ENCODE results near the gene GAPDHS. TPM values are rescaled to one million over a fixed set of nuclear protein-coding genes. Genes with fewer than 3 reads are reported as not detected.
A peak's percentile ranks its signal among the peaks of the same experiment; 100 is the strongest.

The GAPDHS gene
- total and polyA plus RNA-seq, 7 experiments from 2014 or later = not detected

DNA sequence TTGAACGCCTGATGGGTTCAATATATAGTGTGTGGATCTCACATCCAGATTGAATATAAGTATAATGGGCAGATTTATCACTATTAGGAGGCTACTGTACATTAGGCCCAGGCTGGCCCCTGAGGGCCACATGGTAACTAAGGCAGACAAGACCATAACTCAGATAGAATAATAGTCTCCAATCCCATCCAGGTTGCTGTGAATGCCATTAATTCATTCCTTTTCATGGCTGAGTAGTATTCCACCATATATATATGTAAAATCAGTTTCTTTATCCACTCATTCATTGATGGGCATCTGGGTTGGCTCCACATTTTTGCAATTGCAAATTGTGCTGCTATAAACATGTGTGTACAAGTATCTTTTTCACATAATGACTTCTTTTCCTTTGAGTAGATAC is 44.7 kb downstream of the GAPDHS start:
- peaks cover 4 to 22% (median 9%) of the 10 kb centered on the region in 5 donors for H3K27me3 Mint-ChIP-seq
- H3K36me3 ChIP-seq (ENCODE audit: control insufficient read depth in 2 of 3, insufficient read depth in 3 of 3, low read length in 3 of 3) = no peaks in the 10 kb centered on the region
- H3K9me3 Mint-ChIP-seq = peaks cover 0 to 47% (median 24%) of the 10 kb centered on the region in 11 donors
- intact Hi-C loops (cut with micrococcal nuclease) = no loop called here
- POLR2A ChIA-PET = no interaction called here
- no peak overlapping the region for H3K4me3 Mint-ChIP-seq
- CTCF ChIA-PET = no interaction called here
- no peaks in the 10 kb centered on the region for H3K27me3 ChIP-seq (ENCODE audit: control insufficient read depth in 2 of 2, insufficient read depth in 2 of 2, low read length in 2 of 2)
- H3K27ac Mint-ChIP-seq = no peak overlapping the region
- H3K9me3 ChIP-seq (ENCODE audit: control insufficient read depth in 2 of 3, low read length in 3 of 3) = peaks cover 0 to 20% (median 0%) of the 10 kb centered on the region in 3 experiments
- H3K4me3 ChIP-seq (ENCODE audit: low read length) = no peak overlapping the region
- ATAC-seq (no peak), DNase-seq (no peak)
- H3K36me3 Mint-ChIP-seq = peaks cover 4 to 27% (median 18%) of the 10 kb centered on the region in 5 donors
- no peaks in the 10 kb centered on the region for H3K4me1 ChIP-seq (ENCODE audit: control insufficient read depth in 2 of 2, insufficient read depth in 2 of 2, low read length in 2 of 2)
- no peak overlapping the region for H3K27ac ChIP-seq (ENCODE audit: low read depth, low read length)
- H3K4me1 Mint-ChIP-seq = no peaks in the 10 kb centered on the region

DNA sequence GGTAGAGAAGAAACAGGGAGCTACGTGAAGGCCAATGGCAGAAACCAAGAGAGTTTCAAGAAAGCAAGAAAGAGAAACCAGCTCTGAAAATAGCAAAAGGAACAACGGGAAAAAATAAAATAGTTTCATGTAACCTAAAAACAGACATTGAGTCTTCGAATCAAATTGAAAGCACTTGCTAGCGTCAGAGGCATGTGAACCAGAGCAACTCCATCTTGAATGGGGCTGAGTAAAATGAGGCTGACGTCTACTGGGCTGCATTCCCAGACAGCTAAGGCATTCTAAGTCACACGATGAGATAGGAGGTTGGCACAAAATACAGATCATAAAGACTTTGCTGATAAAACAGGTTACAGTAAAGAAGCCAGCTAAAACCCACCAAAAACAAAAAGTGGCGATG is 45.5 kb downstream of the GAPDHS start:
- CTCF ChIA-PET = no interaction called here
- H3K4me1 Mint-ChIP-seq = no peaks in the 10 kb centered on the region
- Histone ChIP-seq H3K27me3 (ENCODE audit: control insufficient read depth in 2 of 2, insufficient read depth in 2 of 2, low read length in 2 of 2) (no peaks in the 10 kb centered on the region), H3K4me3 (ENCODE audit: low read length) (no peak overlapping the region), H3K4me1 (ENCODE audit: control insufficient read depth in 2 of 2, insufficient read depth in 2 of 2, low read length in 2 of 2) (no peaks in the 10 kb centered on the region), H3K9me3 (ENCODE audit: control insufficient read depth in 2 of 3, low read length in 3 of 3) (peaks cover 0 to 20% (median 0%) of the 10 kb centered on the region in 3 experiments), H3K27ac (ENCODE audit: low read depth, low read length) (no peak overlapping the region), H3K36me3 (ENCODE audit: control insufficient read depth in 2 of 3, insufficient read depth in 3 of 3, low read length in 3 of 3) (no peaks in the 10 kb centered on the region)
- peaks cover 4 to 25% (median 9%) of the 10 kb centered on the region in 5 donors for H3K27me3 Mint-ChIP-seq
- POLR2A ChIA-PET = no interaction called here
- DNase-seq (no peak), ATAC-seq (no peak)
- H3K4me3 Mint-ChIP-seq = no peak overlapping the region
- peaks cover 4 to 27% (median 18%) of the 10 kb centered on the region in 5 donors for H3K36me3 Mint-ChIP-seq
- H3K27ac Mint-ChIP-seq = no peak overlapping the region
- intact Hi-C loops (cut with micrococcal nuclease) = no loop called here
- peaks cover 0 to 43% (median 24%) of the 10 kb centered on the region in 11 donors for H3K9me3 Mint-ChIP-seq

DNA sequence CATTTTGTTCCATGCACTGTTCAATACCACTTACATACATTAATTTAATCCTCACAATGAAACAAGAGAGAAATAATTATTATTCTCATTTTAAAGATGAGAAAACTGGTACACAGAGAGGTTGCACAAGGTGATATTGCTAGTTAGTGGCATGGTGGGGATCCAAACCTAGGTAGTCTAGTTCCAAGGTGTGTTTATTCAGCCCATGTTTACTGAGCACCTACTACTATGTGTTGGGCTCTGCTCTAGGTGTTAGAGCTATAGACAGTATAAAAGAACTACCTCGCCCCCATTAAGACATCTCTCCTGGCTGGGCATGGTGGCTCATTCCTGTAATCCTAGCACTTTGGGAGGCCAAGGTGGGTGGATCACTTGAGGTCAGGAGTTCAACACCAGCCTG is 49.5 kb downstream of the GAPDHS start:
- H3K27me3 ChIP-seq (ENCODE audit: control insufficient read depth in 2 of 2, insufficient read depth in 2 of 2, low read length in 2 of 2) = no peaks in the 10 kb centered on the region

DNA sequence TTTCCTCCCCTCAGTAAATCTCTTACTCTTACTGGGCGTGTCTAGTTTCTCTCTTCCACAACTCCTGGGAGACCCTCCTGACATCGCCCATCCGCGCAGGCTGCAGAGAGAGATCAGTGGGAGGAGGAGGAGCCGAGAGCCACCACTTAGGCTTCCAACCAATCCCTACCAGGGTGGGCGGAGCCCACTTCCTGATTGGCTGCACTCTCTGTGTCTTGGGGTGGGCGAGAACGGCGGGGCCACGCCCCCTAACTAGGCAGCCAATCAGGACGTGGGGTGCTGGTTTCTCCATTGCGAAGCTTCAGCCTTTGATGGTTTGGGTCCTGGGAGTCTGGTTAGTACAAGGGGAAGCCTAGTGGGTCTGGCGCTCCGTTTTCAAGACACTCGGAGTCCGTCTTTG is 52.6 kb downstream of the GAPDHS start, which contains the start of gene PMIS2:
PMIS2 (plus strand) TSS at position 326 of the 400 bp plus-strand sequence. CDS start 87 bp downstream, outside the sequence.
- Mint-ChIP-seq H3K27me3 (peaks cover 12 to 25% (median 14%) of the 10 kb centered on the region in 5 donors), H3K4me3 (no peak within 1 kb of the TSS), H3K4me1 (no peaks in the 10 kb centered on the region), H3K36me3 (no peaks in the 10 kb centered on the region), H3K27ac (peak within 1 kb of the TSS in 1 of 9 donors; percentile 62), H3K9me3 (peaks cover 0 to 2% (median 0%) of the 10 kb centered on the region in 11 donors)
- DNase-seq (no peak), ATAC-seq (peak; percentile 37)
- ChIA-PET POLR2A (no interaction called here), CTCF (no interaction called here)
- H3K9me3 ChIP-seq (ENCODE audit: control insufficient read depth in 2 of 3, low read length in 3 of 3) = no peaks in the 10 kb centered on the region
- no peaks in the 10 kb centered on the region for H3K27me3 ChIP-seq (ENCODE audit: control insufficient read depth in 2 of 2, insufficient read depth in 2 of 2, low read length in 2 of 2)
- H3K36me3 ChIP-seq (ENCODE audit: control insufficient read depth in 2 of 3, insufficient read depth in 3 of 3, low read length in 3 of 3) = no peaks in the 10 kb centered on the region
- no peak within 1 kb of the TSS for H3K27ac ChIP-seq (ENCODE audit: low read depth, low read length)
- H3K4me1 ChIP-seq (ENCODE audit: control insufficient read depth in 2 of 2, insufficient read depth in 2 of 2, low read length in 2 of 2) = no peaks in the 10 kb centered on the region
- no peak within 1 kb of the TSS for H3K4me3 ChIP-seq (ENCODE audit: low read length)
- intact Hi-C loops (cut with micrococcal nuclease) = no loop called here

More for the DNA sequence above, 49.5 kb downstream of the GAPDHS start:
- POLR2A ChIA-PET = no interaction called here
- H3K36me3 Mint-ChIP-seq = peaks cover 0 to 6% (median 0%) of the 10 kb centered on the region in 5 donors
- H3K27ac Mint-ChIP-seq = no peak overlapping the region
- Histone ChIP-seq H3K36me3 (ENCODE audit: control insufficient read depth in 2 of 3, insufficient read depth in 3 of 3, low read length in 3 of 3) (no peaks in the 10 kb centered on the region), H3K4me1 (ENCODE audit: control insufficient read depth in 2 of 2, insufficient read depth in 2 of 2, low read length in 2 of 2) (no peaks in the 10 kb centered on the region), H3K4me3 (ENCODE audit: low read length) (no peak overlapping the region), H3K9me3 (ENCODE audit: control insufficient read depth in 2 of 3, low read length in 3 of 3) (no peaks in the 10 kb centered on the region), H3K27ac (ENCODE audit: low read depth, low read length) (no peak overlapping the region)
- intact Hi-C loops (cut with micrococcal nuclease) = no loop called here
- H3K9me3 Mint-ChIP-seq = peaks cover 0 to 9% (median 2%) of the 10 kb centered on the region in 11 donors
- H3K4me1 Mint-ChIP-seq = no peaks in the 10 kb centered on the region
- no peak for DNase-seq
- CTCF ChIA-PET = no interaction called here
- no peak overlapping the region for H3K4me3 Mint-ChIP-seq
- ATAC-seq = no peak
- H3K27me3 Mint-ChIP-seq = peaks cover 12 to 31% (median 18%) of the 10 kb centered on the region in 5 donors

GRCh38 chr19:35587321-35587720 is 54.1 kb downstream of the GAPDHS start:
- Mint-ChIP-seq H3K9me3 (peaks cover 0 to 2% (median 0%) of the 10 kb centered on the region in 11 donors), H3K27ac (no peak overlapping the region), H3K36me3 (no peaks in the 10 kb centered on the region), H3K4me3 (no peak overlapping the region), H3K4me1 (peaks cover 0 to 3% (median 0%) of the 10 kb centered on the region in 7 donors), H3K27me3 (peaks cover 12 to 25% (median 14%) of the 10 kb centered on the region in 5 donors)
- intact Hi-C loops (cut with micrococcal nuclease) = no loop called here
- Histone ChIP-seq H3K4me1 (ENCODE audit: control insufficient read depth in 2 of 2, insufficient read depth in 2 of 2, low read length in 2 of 2) (no peaks in the 10 kb centered on the region), H3K36me3 (ENCODE audit: control insufficient read depth in 2 of 3, insufficient read depth in 3 of 3, low read length in 3 of 3) (no peaks in the 10 kb centered on the region), H3K27ac (ENCODE audit: low read depth, low read length) (no peak overlapping the region), H3K27me3 (ENCODE audit: control insufficient read depth in 2 of 2, insufficient read depth in 2 of 2, low read length in 2 of 2) (no peaks in the 10 kb centered on the region), H3K4me3 (ENCODE audit: low read length) (no peak overlapping the region), H3K9me3 (ENCODE audit: control insufficient read depth in 2 of 3, low read length in 3 of 3) (no peaks in the 10 kb centered on the region)
- POLR2A ChIA-PET = no interaction called here
- no peak for DNase-seq
- ATAC-seq = no peak
- CTCF ChIA-PET = no interaction called here

DNA sequence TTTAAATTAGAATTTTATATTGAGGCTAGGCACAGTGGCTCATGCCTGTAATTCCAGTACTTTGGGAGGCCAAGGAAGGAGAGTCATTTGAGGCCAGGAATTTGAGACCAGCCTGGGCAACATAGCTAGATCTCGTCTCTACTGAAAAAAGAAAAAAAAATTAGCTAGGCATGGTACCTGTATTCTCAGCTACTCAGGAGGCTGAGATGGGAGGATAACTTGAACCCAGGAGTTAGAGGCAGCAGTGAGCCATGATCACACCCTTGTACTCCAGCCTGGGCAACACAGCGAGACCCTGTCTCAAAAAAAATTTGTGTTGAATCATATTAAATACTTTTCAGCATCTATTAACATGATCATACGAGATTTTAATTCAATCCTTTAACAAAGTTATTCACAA is 57.6 kb downstream of the GAPDHS start:
- intact Hi-C loops (cut with micrococcal nuclease) = loop anchor here in 1 of 2 donors (5.0 kb wide), 1 partner anchor 44 kb away; the partner anchor contains the start of gene TMEM147
- POLR2A ChIA-PET = no interaction called here
- no peaks in the 10 kb centered on the region for H3K36me3 Mint-ChIP-seq

GRCh38 chr19:35592226-35592625 is 59.0 kb downstream of the GAPDHS start:
- no peaks in the 10 kb centered on the region for H3K4me1 ChIP-seq (ENCODE audit: control insufficient read depth in 2 of 2, insufficient read depth in 2 of 2, low read length in 2 of 2)
- no peak overlapping the region for H3K27ac ChIP-seq (ENCODE audit: low read depth, low read length)
- no peaks in the 10 kb centered on the region for H3K9me3 Mint-ChIP-seq
- CTCF ChIA-PET = interaction anchor here (0.6 to 1.8 kb wide), 5 partner anchors 11 to 507 kb away, joined by 3 to 5 read pairs (median 4); no protein-coding TSS in a partner anchor
- no peak overlapping the region for H3K4me3 ChIP-seq (ENCODE audit: low read length)
- POLR2A ChIA-PET = interaction anchor here (0.6 to 0.7 kb wide), 2 partner anchors 173 to 1406 kb away, joined by 3 read pairs; no protein-coding TSS in a partner anchor
- H3K9me3 ChIP-seq (ENCODE audit: control insufficient read depth in 2 of 3, low read length in 3 of 3) = no peaks in the 10 kb centered on the region
- ATAC-seq = no peak
- H3K4me1 Mint-ChIP-seq = peaks cover 0 to 10% (median 3%) of the 10 kb centered on the region in 7 donors
- H3K4me3 Mint-ChIP-seq = no peak overlapping the region
- intact Hi-C loops (cut with micrococcal nuclease) = loop anchor here (1.0 to 5.0 kb wide), 3 partner anchors 43 to 82 kb away; partner anchors contain the start of gene TMEM147 (in 1 of the 2)
- no peaks in the 10 kb centered on the region for H3K36me3 ChIP-seq (ENCODE audit: control insufficient read depth in 2 of 3, insufficient read depth in 3 of 3, low read length in 3 of 3)
- no peak overlapping the region for H3K27ac Mint-ChIP-seq
- DNase-seq = peak in 5 of 9 donors; percentile 22 to 44 (median 35)
- peaks cover 0 to 9% (median 5%) of the 10 kb centered on the region in 5 donors for H3K27me3 Mint-ChIP-seq
- no peaks in the 10 kb centered on the region for H3K36me3 Mint-ChIP-seq
- no peaks in the 10 kb centered on the region for H3K27me3 ChIP-seq (ENCODE audit: control insufficient read depth in 2 of 2, insufficient read depth in 2 of 2, low read length in 2 of 2)

More for the DNA sequence above, 57.6 kb downstream of the GAPDHS start:
- Histone ChIP-seq H3K4me3 (ENCODE audit: low read length) (no peak overlapping the region), H3K27me3 (ENCODE audit: control insufficient read depth in 2 of 2, insufficient read depth in 2 of 2, low read length in 2 of 2) (no peaks in the 10 kb centered on the region), H3K4me1 (ENCODE audit: control insufficient read depth in 2 of 2, insufficient read depth in 2 of 2, low read length in 2 of 2) (no peaks in the 10 kb centered on the region), H3K9me3 (ENCODE audit: control insufficient read depth in 2 of 3, low read length in 3 of 3) (no peaks in the 10 kb centered on the region), H3K36me3 (ENCODE audit: control insufficient read depth in 2 of 3, insufficient read depth in 3 of 3, low read length in 3 of 3) (no peaks in the 10 kb centered on the region), H3K27ac (ENCODE audit: low read depth, low read length) (no peak overlapping the region)
- ATAC-seq = no peak
- H3K9me3 Mint-ChIP-seq = no peaks in the 10 kb centered on the region
- H3K4me1 Mint-ChIP-seq = peaks cover 0 to 4% (median 0%) of the 10 kb centered on the region in 7 donors
- peaks cover 1 to 11% (median 9%) of the 10 kb centered on the region in 5 donors for H3K27me3 Mint-ChIP-seq
- no peak for DNase-seq
- CTCF ChIA-PET = interaction anchor here (0.7 kb wide), 1 partner anchor 80 kb away, joined by 6 read pairs; no protein-coding TSS in a partner anchor
- H3K4me3 Mint-ChIP-seq = no peak overlapping the region
- no peak overlapping the region for H3K27ac Mint-ChIP-seq

Data from naive thymus-derived CD4-positive, alpha-beta T cell (primary cell).